WTC11 (cell line): Measurements from ENCODE around the gene FOXD1. TPM values are rescaled to one million over a fixed set of nuclear protein-coding genes. Genes with fewer than 3 reads are reported as not detected.
"Not testable (repeated sequence)": the region's sequence is repeated elsewhere in the genome, so short reads cannot be mapped to it uniquely, and the experiment has no call there.

ENCODE experiments used
- ATAC-seq: fragments of 200-7000 bp; cut with Tn5 transposase; 2 replicates; pipeline ENCODE4 v1.10.0; 2021; ENCODE audit warnings: mild to moderate bottlenecking, moderate library complexity
- CTCF ChIA-PET: fragments of 300-600 bp; sonication (Branson Sonifier 250); formaldehyde crosslinking; loops from one replicate; lab custom pipeline; 2021; ENCODE audit warnings: antibody characterized with exemption; lab: Charles Lee
- POLR2A ChIA-PET: fragments of 350-600 bp; sonication (Branson Sonifier 250); formaldehyde crosslinking; loops from one replicate; lab custom pipeline; 2021; ENCODE audit warnings: antibody characterized with exemption; lab: Charles Lee
- DNase-seq: peaks from one replicate; pipeline ENCODE4 v3.0.0; 2021; ENCODE audit warnings: low spot score
- H3K27ac Mint-ChIP-seq: 2 replicates; pipeline ENCODE4 v1.8.0; 2021; ENCODE audit warnings: mixed read lengths
- H3K27me3 Mint-ChIP-seq: 2 replicates; pipeline ENCODE4 v1.8.0; 2021; ENCODE audit warnings: low read depth, mild to moderate bottlenecking, moderate library complexity, mixed read lengths
- H3K36me3 Mint-ChIP-seq: 2 replicates; pipeline ENCODE4 v1.8.0; 2021; ENCODE audit warnings: mixed read lengths
- H3K4me1 Mint-ChIP-seq: 2 replicates; pipeline ENCODE4 v1.8.0; 2022; ENCODE audit warnings: mixed read lengths
- H3K4me3 Mint-ChIP-seq: 2 replicates; pipeline ENCODE4 v1.8.0; 2021; ENCODE audit warnings: mild to moderate bottlenecking, moderate library complexity, mixed read lengths
- H3K9me3 Mint-ChIP-seq: 2 replicates; pipeline ENCODE4 v1.8.0; 2021; ENCODE audit warnings: mixed read lengths
- ATF3 ChIP-seq: sonication (generic); formaldehyde crosslinking; conservative IDR thresholded peaks from 2 replicates; pipeline ENCODE4 v1.8.1; 2022; ENCODE audit warnings: mild to moderate bottlenecking, missing genetic modification reagents
- CBFB ChIP-seq: sonication (generic); formaldehyde crosslinking; IDR thresholded peaks from 2 replicates; pipeline ENCODE4 v1.8.1; 2022; ENCODE audit warnings: mild to moderate bottlenecking, low read depth, missing genetic modification reagents
- CDX4 ChIP-seq: fragments of 250-450 bp; sonication (Bioruptor Pico); IDR thresholded peaks from 2 replicates; pipeline ENCODE4 v1.9.0; 2021; ENCODE audit warnings: moderate library complexity, mild to moderate bottlenecking, inconsistent platforms, borderline replicate concordance
- E2F1 ChIP-seq: sonication (generic); formaldehyde crosslinking; IDR thresholded peaks from 2 replicates; pipeline ENCODE4 v1.8.0; 2022; ENCODE audit warnings: mild to moderate bottlenecking, missing genetic modification reagents
- ELF4 ChIP-seq: sonication (generic); formaldehyde crosslinking; IDR thresholded peaks from 2 replicates; pipeline ENCODE4 v1.8.1; 2022; ENCODE audit warnings: low read depth, mild to moderate bottlenecking, moderate library complexity, missing genetic modification reagents
- ESRRA ChIP-seq: sonication (generic); formaldehyde crosslinking; IDR thresholded peaks from 2 replicates; pipeline ENCODE4 v1.8.1; 2022; ENCODE audit warnings: mild to moderate bottlenecking, missing genetic modification reagents, borderline replicate concordance
- FOXK1 ChIP-seq: sonication (generic); formaldehyde crosslinking; IDR thresholded peaks from 2 replicates; pipeline ENCODE4 v1.8.0; 2022; ENCODE audit warnings: mild to moderate bottlenecking, moderate library complexity, missing genetic modification reagents
- FOXP1 ChIP-seq: sonication (generic); formaldehyde crosslinking; IDR thresholded peaks from 2 replicates; pipeline ENCODE4 v1.8.0; 2022; ENCODE audit warnings: missing genetic modification reagents, mild to moderate bottlenecking, moderate library complexity, borderline replicate concordance
- NR2C2 ChIP-seq: sonication (generic); formaldehyde crosslinking; IDR thresholded peaks from 2 replicates; pipeline ENCODE4 v1.8.0; 2022; ENCODE audit warnings: mild to moderate bottlenecking, missing genetic modification reagents
- NR3C1 ChIP-seq: sonication (generic); formaldehyde crosslinking; conservative IDR thresholded peaks from 2 replicates; pipeline ENCODE4 v1.8.1; 2023; ENCODE audit warnings: low read depth, mild to moderate bottlenecking, missing genetic modification reagents
- OVOL2 ChIP-seq: fragments of 250-450 bp; sonication (Bioruptor Pico); IDR thresholded peaks from 2 replicates; pipeline ENCODE4 v1.9.0; 2021; ENCODE audit warnings: mild to moderate bottlenecking, borderline replicate concordance
- TEAD1 ChIP-seq: sonication (generic); formaldehyde crosslinking; IDR thresholded peaks from 2 replicates; pipeline ENCODE4 v1.8.0; 2022; ENCODE audit warnings: mild to moderate bottlenecking, missing genetic modification reagents
- TP53 ChIP-seq: sonication (generic); formaldehyde crosslinking; IDR thresholded peaks from 2 replicates; pipeline ENCODE4 v1.8.1; 2023; ENCODE audit warnings: mild to moderate bottlenecking, missing genetic modification reagents
- ZNF317 ChIP-seq: sonication (generic); formaldehyde crosslinking; IDR thresholded peaks from 2 replicates; pipeline ENCODE4 v1.8.1; 2023; ENCODE audit warnings: low read depth, mild to moderate bottlenecking, moderate library complexity, missing genetic modification reagents, borderline replicate concordance
- ZNF396 ChIP-seq: fragments of 250-450 bp; sonication (Bioruptor Pico); IDR thresholded peaks from 2 replicates; pipeline ENCODE4 v1.8.0; 2021; ENCODE audit warnings: mild to moderate bottlenecking, moderate library complexity, borderline replicate concordance
- total RNA-seq: library from RNA; stranded (reverse); gene quantifications from 3 replicates; pipeline ENCODE4 v1.2.3, GENCODE V29; 2021
- TF ChIP-seq, protein P1 (sequence below): fragments of 250-450 bp; sonication (Bioruptor Pico); IDR thresholded peaks from 2 replicates; pipeline ENCODE4 v2.1.2; 2022; ENCODE audit warnings: mild to moderate bottlenecking, moderate library complexity
- TF ChIP-seq, protein P2 (sequence below): sonication (generic); formaldehyde crosslinking; IDR thresholded peaks from 2 replicates; pipeline ENCODE4 v1.8.1; 2023; ENCODE audit warnings: mild to moderate bottlenecking, missing genetic modification reagents, borderline replicate concordance
- TF ChIP-seq, protein P3 (sequence below): sonication (generic); formaldehyde crosslinking; IDR thresholded peaks from 2 replicates; pipeline ENCODE4 v1.8.1; 2023; ENCODE audit warnings: mild to moderate bottlenecking, missing genetic modification reagents, moderate library complexity
- TF ChIP-seq, protein P4 (sequence below): sonication (generic); formaldehyde crosslinking; conservative IDR thresholded peaks from 2 replicates; pipeline ENCODE4 v1.8.1; 2023; ENCODE audit warnings: mild to moderate bottlenecking, low read depth, missing genetic modification reagents, moderate library complexity

Gene FOXD1
- total RNA-seq, 1 experiment from 2014 or later, result 10.3 TPM

DNA sequence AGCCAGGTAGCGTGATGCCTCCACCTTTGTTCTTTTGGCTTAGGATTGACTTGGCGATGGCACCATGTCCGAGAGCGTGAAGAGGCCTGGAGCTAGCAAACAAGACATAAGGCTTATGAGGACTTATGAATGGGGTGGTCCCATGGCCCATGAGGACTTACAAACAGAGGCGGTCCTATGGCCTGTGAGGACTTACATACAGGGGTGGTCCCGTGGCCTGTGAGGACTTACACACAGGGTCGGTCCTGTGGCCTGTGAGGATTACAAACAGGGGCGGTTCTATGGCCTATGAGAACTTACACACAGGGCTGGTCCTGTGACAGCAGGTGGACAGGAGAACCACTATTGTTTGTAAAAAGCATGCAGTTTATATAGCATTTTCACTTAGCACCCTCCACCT, 21.3 kb upstream of the FOXD1 start:
- DNase-seq, result no peak
- CTCF ChIA-PET, result no interaction called here
- no peak for TF ChIP-seq CBFB (CRISPR knock-in tag)
- TF ChIP-seq, protein P1, sequence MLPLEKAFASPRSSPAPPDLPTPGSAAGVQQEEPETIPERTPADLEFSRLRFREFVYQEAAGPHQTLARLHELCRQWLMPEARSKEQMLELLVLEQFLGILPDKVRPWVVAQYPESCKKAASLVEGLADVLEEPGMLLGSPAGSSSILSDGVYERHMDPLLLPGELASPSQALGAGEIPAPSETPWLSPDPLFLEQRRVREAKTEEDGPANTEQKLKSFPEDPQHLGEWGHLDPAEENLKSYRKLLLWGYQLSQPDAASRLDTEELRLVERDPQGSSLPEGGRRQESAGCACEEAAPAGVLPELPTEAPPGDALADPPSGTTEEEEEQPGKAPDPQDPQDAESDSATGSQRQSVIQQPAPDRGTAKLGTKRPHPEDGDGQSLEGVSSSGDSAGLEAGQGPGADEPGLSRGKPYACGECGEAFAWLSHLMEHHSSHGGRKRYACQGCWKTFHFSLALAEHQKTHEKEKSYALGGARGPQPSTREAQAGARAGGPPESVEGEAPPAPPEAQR (CRISPR knock-in tag), result no peak
- TF ChIP-seq ESRRA, result no peak
- TF ChIP-seq, all 79 proteins: peak for 0
- Mint-ChIP-seq H3K4me3 (no peak overlapping the region), H3K36me3 (peaks cover 10% of the 10 kb centered on the region; the same call in 1 of the 2 replicates), H3K4me1 (peaks cover 20% of the 10 kb centered on the region), H3K27ac (no peak overlapping the region), H3K9me3 (peaks cover 20% of the 10 kb centered on the region), H3K27me3 (no peaks in the 10 kb centered on the region; the same call in none of the 2 replicates)
- no peak for ATAC-seq
- POLR2A ChIA-PET, result no interaction called here

DNA sequence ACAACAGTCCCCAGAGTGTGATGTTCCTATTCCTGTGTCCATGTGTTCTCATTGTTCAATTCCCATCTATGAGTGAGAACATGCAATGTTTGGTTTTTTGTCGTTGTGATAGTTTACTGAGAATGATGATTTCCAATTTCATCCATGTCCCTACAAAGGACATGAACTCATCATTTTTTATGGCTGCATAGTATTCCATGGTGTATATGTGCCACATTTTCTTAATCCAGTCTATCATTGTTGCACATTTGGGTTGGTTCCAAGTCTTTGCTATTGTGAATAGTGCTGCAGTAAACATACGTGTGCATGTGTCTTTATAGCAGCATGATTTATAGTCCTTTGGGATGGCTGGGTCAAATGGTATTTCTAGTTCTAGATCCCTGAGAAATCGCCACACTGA, 20.1 kb upstream of the FOXD1 start:
- Mint-ChIP-seq H3K9me3 (peaks cover 20% of the 10 kb centered on the region), H3K4me1 (peaks cover 30% of the 10 kb centered on the region)
- H3K27ac Mint-ChIP-seq, result not testable (repeated sequence)

GRCh38 chr5:73464016-73464745, 15.6 kb upstream of the FOXD1 start:
- no peak for ATAC-seq

More for the DNA sequence above, 20.1 kb upstream of the FOXD1 start:
- H3K4me3 Mint-ChIP-seq, H3K27me3 Mint-ChIP-seq, ATAC-seq, H3K36me3 Mint-ChIP-seq, DNase-seq, POLR2A ChIA-PET, CTCF ChIA-PET: not testable (repeated sequence)

More at GRCh38 chr5:73464016-73464745, 15.6 kb upstream of the FOXD1 start:
- H3K27ac Mint-ChIP-seq, result peak overlapping the region; percentile 30; the same call in 1 of the 2 replicates
- TF ChIP-seq, protein P2, sequence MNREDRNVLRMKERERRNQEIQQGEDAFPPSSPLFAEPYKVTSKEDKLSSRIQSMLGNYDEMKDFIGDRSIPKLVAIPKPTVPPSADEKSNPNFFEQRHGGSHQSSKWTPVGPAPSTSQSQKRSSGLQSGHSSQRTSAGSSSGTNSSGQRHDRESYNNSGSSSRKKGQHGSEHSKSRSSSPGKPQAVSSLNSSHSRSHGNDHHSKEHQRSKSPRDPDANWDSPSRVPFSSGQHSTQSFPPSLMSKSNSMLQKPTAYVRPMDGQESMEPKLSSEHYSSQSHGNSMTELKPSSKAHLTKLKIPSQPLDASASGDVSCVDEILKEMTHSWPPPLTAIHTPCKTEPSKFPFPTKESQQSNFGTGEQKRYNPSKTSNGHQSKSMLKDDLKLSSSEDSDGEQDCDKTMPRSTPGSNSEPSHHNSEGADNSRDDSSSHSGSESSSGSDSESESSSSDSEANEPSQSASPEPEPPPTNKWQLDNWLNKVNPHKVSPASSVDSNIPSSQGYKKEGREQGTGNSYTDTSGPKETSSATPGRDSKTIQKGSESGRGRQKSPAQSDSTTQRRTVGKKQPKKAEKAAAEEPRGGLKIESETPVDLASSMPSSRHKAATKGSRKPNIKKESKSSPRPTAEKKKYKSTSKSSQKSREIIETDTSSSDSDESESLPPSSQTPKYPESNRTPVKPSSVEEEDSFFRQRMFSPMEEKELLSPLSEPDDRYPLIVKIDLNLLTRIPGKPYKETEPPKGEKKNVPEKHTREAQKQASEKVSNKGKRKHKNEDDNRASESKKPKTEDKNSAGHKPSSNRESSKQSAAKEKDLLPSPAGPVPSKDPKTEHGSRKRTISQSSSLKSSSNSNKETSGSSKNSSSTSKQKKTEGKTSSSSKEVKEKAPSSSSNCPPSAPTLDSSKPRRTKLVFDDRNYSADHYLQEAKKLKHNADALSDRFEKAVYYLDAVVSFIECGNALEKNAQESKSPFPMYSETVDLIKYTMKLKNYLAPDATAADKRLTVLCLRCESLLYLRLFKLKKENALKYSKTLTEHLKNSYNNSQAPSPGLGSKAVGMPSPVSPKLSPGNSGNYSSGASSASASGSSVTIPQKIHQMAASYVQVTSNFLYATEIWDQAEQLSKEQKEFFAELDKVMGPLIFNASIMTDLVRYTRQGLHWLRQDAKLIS (CRISPR knock-in tag), result no peak
- no peak for TF ChIP-seq FOXK1 (CRISPR knock-in tag)
- TF ChIP-seq E2F1 (CRISPR knock-in tag), result no peak
- no peak for TF ChIP-seq ESRRA
- no peak for TF ChIP-seq ZNF317 (CRISPR knock-in tag)
- no peak for TF ChIP-seq FOXP1
- no peak for TF ChIP-seq CDX4
- no peak for TF ChIP-seq NR3C1 (CRISPR knock-in tag)
- no peak for TF ChIP-seq TEAD1
- TF ChIP-seq NR2C2 (CRISPR knock-in tag), result no peak
- TF ChIP-seq OVOL2 (CRISPR knock-in tag), result no peak
- no peak for TF ChIP-seq TP53
- TF ChIP-seq ZNF396 (CRISPR knock-in tag), result no peak
- TF ChIP-seq, protein P3, sequence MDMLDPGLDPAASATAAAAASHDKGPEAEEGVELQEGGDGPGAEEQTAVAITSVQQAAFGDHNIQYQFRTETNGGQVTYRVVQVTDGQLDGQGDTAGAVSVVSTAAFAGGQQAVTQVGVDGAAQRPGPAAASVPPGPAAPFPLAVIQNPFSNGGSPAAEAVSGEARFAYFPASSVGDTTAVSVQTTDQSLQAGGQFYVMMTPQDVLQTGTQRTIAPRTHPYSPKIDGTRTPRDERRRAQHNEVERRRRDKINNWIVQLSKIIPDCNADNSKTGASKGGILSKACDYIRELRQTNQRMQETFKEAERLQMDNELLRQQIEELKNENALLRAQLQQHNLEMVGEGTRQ, result no peak
- no peak for TF ChIP-seq ELF4 (CRISPR knock-in tag)
- TF ChIP-seq, protein P4, sequence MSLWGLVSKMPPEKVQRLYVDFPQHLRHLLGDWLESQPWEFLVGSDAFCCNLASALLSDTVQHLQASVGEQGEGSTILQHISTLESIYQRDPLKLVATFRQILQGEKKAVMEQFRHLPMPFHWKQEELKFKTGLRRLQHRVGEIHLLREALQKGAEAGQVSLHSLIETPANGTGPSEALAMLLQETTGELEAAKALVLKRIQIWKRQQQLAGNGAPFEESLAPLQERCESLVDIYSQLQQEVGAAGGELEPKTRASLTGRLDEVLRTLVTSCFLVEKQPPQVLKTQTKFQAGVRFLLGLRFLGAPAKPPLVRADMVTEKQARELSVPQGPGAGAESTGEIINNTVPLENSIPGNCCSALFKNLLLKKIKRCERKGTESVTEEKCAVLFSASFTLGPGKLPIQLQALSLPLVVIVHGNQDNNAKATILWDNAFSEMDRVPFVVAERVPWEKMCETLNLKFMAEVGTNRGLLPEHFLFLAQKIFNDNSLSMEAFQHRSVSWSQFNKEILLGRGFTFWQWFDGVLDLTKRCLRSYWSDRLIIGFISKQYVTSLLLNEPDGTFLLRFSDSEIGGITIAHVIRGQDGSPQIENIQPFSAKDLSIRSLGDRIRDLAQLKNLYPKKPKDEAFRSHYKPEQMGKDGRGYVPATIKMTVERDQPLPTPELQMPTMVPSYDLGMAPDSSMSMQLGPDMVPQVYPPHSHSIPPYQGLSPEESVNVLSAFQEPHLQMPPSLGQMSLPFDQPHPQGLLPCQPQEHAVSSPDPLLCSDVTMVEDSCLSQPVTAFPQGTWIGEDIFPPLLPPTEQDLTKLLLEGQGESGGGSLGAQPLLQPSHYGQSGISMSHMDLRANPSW (CRISPR knock-in tag), result no peak
- no peak for TF ChIP-seq ATF3
- H3K27me3 Mint-ChIP-seq, result no peaks in the 10 kb centered on the region; the same call in none of the 2 replicates
- no peak for DNase-seq
- H3K9me3 Mint-ChIP-seq, result peaks cover 27% of the 10 kb centered on the region
- ChIA-PET CTCF (no interaction called here), POLR2A (interaction anchor here (0.6 to 0.8 kb wide), 2 partner anchors 23 to 109 kb away, joined by 3 to 4 read pairs; no protein-coding TSS in a partner anchor)
- peaks cover 12% of the 10 kb centered on the region for H3K36me3 Mint-ChIP-seq
- H3K4me1 Mint-ChIP-seq, result peaks cover 38% of the 10 kb centered on the region
- no peak overlapping the region for H3K4me3 Mint-ChIP-seq
